H9 (cell line): ENCODE data around the gene NIN. TPM values are rescaled to one million over a fixed set of nuclear protein-coding genes. Genes with fewer than 3 reads are reported as not detected.

Experiments used
- DNase-seq: peaks from one replicate; pipeline ENCODE4 v3.0.0-alpha.2; 2017
- H2AFZ ChIP-seq: one replicate; pipeline ENCODE4 v1.6.1; 2013; ENCODE audit warnings: mild to moderate bottlenecking, low read length, control low read depth, moderate library complexity
- H2AK5ac ChIP-seq: 2 replicates; pipeline ENCODE4 v1.6.1; 2013; ENCODE audit warnings: low read length, control low read depth, mixed read lengths; ENCODE audit not compliant: insufficient read length
- H2BK120ac ChIP-seq: one replicate; pipeline ENCODE4 v1.6.1; 2013; ENCODE audit warnings: low read depth, mild to moderate bottlenecking, low read length, control low read depth, inconsistent platforms; ENCODE audit not compliant: poor library complexity, severe bottlenecking
- H2BK12ac ChIP-seq: 2 replicates; pipeline ENCODE4 v1.6.1; 2013; ENCODE audit warnings: low read length, control low read depth, mixed read lengths, low read depth; ENCODE audit not compliant: insufficient read length
- H2BK15ac ChIP-seq: 2 replicates; pipeline ENCODE4 v1.6.1; 2013; ENCODE audit warnings: low read depth, low read length, control low read depth
- H2BK20ac ChIP-seq: one replicate; pipeline ENCODE4 v1.6.1; 2013; ENCODE audit warnings: low read depth, mild to moderate bottlenecking, low read length, control low read depth, inconsistent platforms; ENCODE audit not compliant: poor library complexity, severe bottlenecking
- H2BK5ac ChIP-seq: 2 replicates; pipeline ENCODE4 v1.6.1; 2013; ENCODE audit warnings: low read length, control low read depth, mixed read lengths; ENCODE audit not compliant: insufficient read length
- H3K14ac ChIP-seq: 2 replicates; pipeline ENCODE4 v1.6.1; 2013; ENCODE audit warnings: low read length, control low read depth; ENCODE audit not compliant: insufficient read depth
- H3K18ac ChIP-seq: 2 replicates; pipeline ENCODE4 v1.6.1; 2013; ENCODE audit warnings: low read depth, mild to moderate bottlenecking, mixed read lengths, low read length, control low read depth; ENCODE audit not compliant: insufficient read length
- H3K23ac ChIP-seq: 2 replicates; pipeline ENCODE4 v1.6.1; 2013; ENCODE audit warnings: low read length, control low read depth, mixed read lengths, low read depth; ENCODE audit not compliant: insufficient read length
- H3K23me2 ChIP-seq: 2 replicates; pipeline ENCODE4 v1.6.1; 2013; ENCODE audit warnings: low read depth, mild to moderate bottlenecking, mixed read lengths, low read length, control low read depth; ENCODE audit not compliant: insufficient read length, poor library complexity, severe bottlenecking
- H3K27ac ChIP-seq: 2 replicates; pipeline ENCODE4 v1.5.1; 2013; ENCODE audit warnings: low read length, control low read depth, mixed read lengths, low read depth; ENCODE audit not compliant: insufficient read length
- H3K27me3 ChIP-seq: 2 replicates; pipeline ENCODE4 v1.6.1; 2013; ENCODE audit warnings: low read length, control low read depth, inconsistent platforms; ENCODE audit not compliant: insufficient read depth
- H3K4ac ChIP-seq: 2 replicates; pipeline ENCODE4 v1.6.1; 2013; ENCODE audit warnings: low read depth, mild to moderate bottlenecking, control low read depth, inconsistent platforms, low read length, moderate library complexity
- H3K4me1 ChIP-seq: 2 replicates; pipeline ENCODE4 v1.6.1; 2013; ENCODE audit warnings: low read length, control low read depth, inconsistent platforms; ENCODE audit not compliant: insufficient read depth
- H3K4me2 ChIP-seq: 2 replicates; pipeline ENCODE4 v1.6.1; 2013; ENCODE audit warnings: low read length, control low read depth, mixed read lengths; ENCODE audit not compliant: insufficient read length, insufficient read depth
- H3K56ac ChIP-seq: 2 replicates; pipeline ENCODE4 v1.6.1; 2013; ENCODE audit warnings: low read depth, mild to moderate bottlenecking, mixed read lengths, low read length, control low read depth; ENCODE audit not compliant: insufficient read length
- H3K79me1 ChIP-seq: 2 replicates; pipeline ENCODE4 v1.6.1; 2013; ENCODE audit warnings: low read depth, mild to moderate bottlenecking, moderate library complexity, low read length, control low read depth, inconsistent platforms; ENCODE audit not compliant: insufficient read depth, poor library complexity, severe bottlenecking
- H3K79me2 ChIP-seq: 2 replicates; pipeline ENCODE4 v1.6.1; 2013; ENCODE audit warnings: low read length, control low read depth, inconsistent platforms; ENCODE audit not compliant: insufficient read depth
- H3K9ac ChIP-seq: 2 replicates; pipeline ENCODE4 v1.6.1; 2013; ENCODE audit warnings: low read length, control low read depth, mixed read lengths; ENCODE audit not compliant: insufficient read length; ENCODE audit errors: extremely low read depth
- H3K9me3 ChIP-seq: one replicate; pipeline ENCODE4 v1.6.1; 2013; ENCODE audit warnings: low read depth, low read length, inconsistent platforms; ENCODE audit not compliant: control insufficient read depth
- H3T11ph ChIP-seq: one replicate; pipeline ENCODE4 v1.6.1; 2013; ENCODE audit warnings: mild to moderate bottlenecking, low read length, control low read depth, inconsistent platforms
- H4K20me1 ChIP-seq: one replicate; pipeline ENCODE4 v1.6.1; 2013; ENCODE audit not compliant: control insufficient read depth, insufficient read length, insufficient read depth
- H4K5ac ChIP-seq: 2 replicates; pipeline ENCODE4 v1.6.1; 2013; ENCODE audit warnings: low read depth, mild to moderate bottlenecking, mixed read lengths, low read length, control low read depth; ENCODE audit not compliant: insufficient read length
- H4K8ac ChIP-seq: replicated peaks from 2 replicates; pipeline ENCODE4 v1.6.1; 2013; ENCODE audit warnings: low read length, control low read depth, mixed read lengths, low read depth; ENCODE audit not compliant: insufficient read length
- H4K91ac ChIP-seq: 2 replicates; pipeline ENCODE4 v1.6.1; 2013; ENCODE audit warnings: low read depth, mild to moderate bottlenecking, moderate library complexity, mixed read lengths, low read length, control low read depth; ENCODE audit not compliant: insufficient read length
- H3K27ac Mint-ChIP-seq, 3 experiments: 2 replicates in 2 of 3; 3 replicates in 1 of 3; pipeline ENCODE4 v1.8.0; 2020 to 2021; ENCODE audit warnings: mixed read lengths in 3 of 3, mild to moderate bottlenecking in 1 of 3, moderate library complexity in 1 of 3
- H3K27me3 Mint-ChIP-seq: 2 replicates; pipeline ENCODE4 v1.8.0; 2021; ENCODE audit warnings: low read depth, mild to moderate bottlenecking, moderate library complexity, mixed read lengths
- H3K36me3 Mint-ChIP-seq, 3 experiments: 2 replicates in 2 of 3; 3 replicates in 1 of 3; pipeline ENCODE4 v1.8.0; 2020 to 2021; ENCODE audit warnings: low read depth in 3 of 3, mixed read lengths in 3 of 3; ENCODE audit not compliant: insufficient read depth in 1 of 3
- H3K4me1 Mint-ChIP-seq, 2 experiments: 2 replicates each; pipeline ENCODE4 v1.8.0; 2020; ENCODE audit warnings: mixed read lengths in 2 of 2
- H3K4me3 Mint-ChIP-seq, 2 experiments: 2 replicates in 1 of 2; 3 replicates in 1 of 2; pipeline ENCODE4 v1.8.0; 2020 to 2021; ENCODE audit warnings: mild to moderate bottlenecking in 2 of 2, mixed read lengths in 2 of 2, moderate library complexity in 1 of 2
- H3K9me3 Mint-ChIP-seq, 2 experiments: 2 replicates in 1 of 2; 3 replicates in 1 of 2; pipeline ENCODE4 v1.8.0; 2020; ENCODE audit warnings: mild to moderate bottlenecking in 2 of 2, mixed read lengths in 2 of 2, moderate library complexity in 1 of 2
- WGBS: extraction: QIAGEN DNeasy Blood & Tissue Kit; methylation state at CpG from one replicate; pipeline ENCODE4 v1.1.7; 2013; ENCODE audit warnings: missing lambda C conversion rate, low lambda C conversion rate, mixed read lengths; ENCODE audit not compliant: insufficient read length; ENCODE audit errors: extremely low coverage; 5-methylcytosine and 5-hydroxymethylcytosine counted together
- total RNA-seq: library from RNA; stranded (reverse); gene quantifications from 2 replicates; pipeline ENCODE4 v1.2.1, GENCODE V29; 2021
- TF ChIP-seq, protein P1 (sequence below): fragments of 200-600 bp; sonication (generic); conservative IDR thresholded peaks from 3 replicates; pipeline ENCODE4 v1.8.0; 2021; ENCODE audit warnings: antibody characterized with exemption, mild to moderate bottlenecking

The NIN gene
- total RNA-seq, 1 experiment from 2014 or later = 18.4 TPM

GRCh38 chr14:50758945-50759344 is 72.0 kb downstream of the NIN start:
- no peaks in the 10 kb centered on the region for H3K79me1 ChIP-seq
- no peak overlapping the region for H2AK5ac ChIP-seq
- H3K9me3 Mint-ChIP-seq = no peaks in the 10 kb centered on the region
- no peak overlapping the region for H4K8ac ChIP-seq
- H2BK12ac ChIP-seq = no peak overlapping the region
- no peak overlapping the region for H3K18ac ChIP-seq
- peaks cover 14 to 31% (median 25%) of the 10 kb centered on the region in 3 experiments; a peak in 6 of 7 replicates for H3K36me3 Mint-ChIP-seq
- no peak overlapping the region for H3K56ac ChIP-seq
- no peak overlapping the region for H3T11ph ChIP-seq
- H2AFZ ChIP-seq = no peak overlapping the region
- no peaks in the 10 kb centered on the region; the same call in 1 of the 2 replicates for H3K27me3 Mint-ChIP-seq
- H3K9ac ChIP-seq = no peak overlapping the region
- TF ChIP-seq, protein P1, sequence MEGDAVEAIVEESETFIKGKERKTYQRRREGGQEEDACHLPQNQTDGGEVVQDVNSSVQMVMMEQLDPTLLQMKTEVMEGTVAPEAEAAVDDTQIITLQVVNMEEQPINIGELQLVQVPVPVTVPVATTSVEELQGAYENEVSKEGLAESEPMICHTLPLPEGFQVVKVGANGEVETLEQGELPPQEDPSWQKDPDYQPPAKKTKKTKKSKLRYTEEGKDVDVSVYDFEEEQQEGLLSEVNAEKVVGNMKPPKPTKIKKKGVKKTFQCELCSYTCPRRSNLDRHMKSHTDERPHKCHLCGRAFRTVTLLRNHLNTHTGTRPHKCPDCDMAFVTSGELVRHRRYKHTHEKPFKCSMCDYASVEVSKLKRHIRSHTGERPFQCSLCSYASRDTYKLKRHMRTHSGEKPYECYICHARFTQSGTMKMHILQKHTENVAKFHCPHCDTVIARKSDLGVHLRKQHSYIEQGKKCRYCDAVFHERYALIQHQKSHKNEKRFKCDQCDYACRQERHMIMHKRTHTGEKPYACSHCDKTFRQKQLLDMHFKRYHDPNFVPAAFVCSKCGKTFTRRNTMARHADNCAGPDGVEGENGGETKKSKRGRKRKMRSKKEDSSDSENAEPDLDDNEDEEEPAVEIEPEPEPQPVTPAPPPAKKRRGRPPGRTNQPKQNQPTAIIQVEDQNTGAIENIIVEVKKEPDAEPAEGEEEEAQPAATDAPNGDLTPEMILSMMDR = no peak
- H3K14ac ChIP-seq = no peak overlapping the region
- no peak overlapping the region for H2BK15ac ChIP-seq
- no peak overlapping the region for H3K4ac ChIP-seq
- H3K27ac ChIP-seq = no peak overlapping the region
- H3K27ac Mint-ChIP-seq = no peak overlapping the region
- no CpG with 5 or more reads among the region's 5 CpGs for WGBS
- H4K5ac ChIP-seq = no peak overlapping the region
- no peaks in the 10 kb centered on the region for H3K4me1 Mint-ChIP-seq
- no peak overlapping the region for H3K4me2 ChIP-seq
- no peaks in the 10 kb centered on the region for H3K79me2 ChIP-seq
- no peak overlapping the region for H3K4me3 Mint-ChIP-seq
- H3K27me3 ChIP-seq = no peaks in the 10 kb centered on the region
- no peak overlapping the region for H2BK5ac ChIP-seq
- no peaks in the 10 kb centered on the region for H3K4me1 ChIP-seq
- H2BK20ac ChIP-seq = no peak overlapping the region
- no peak overlapping the region for H3K23ac ChIP-seq
- H3K23me2 ChIP-seq = no peaks in the 10 kb centered on the region
- H4K91ac ChIP-seq = no peak overlapping the region
- H2BK120ac ChIP-seq = no peak overlapping the region
- H4K20me1 ChIP-seq = no peaks in the 10 kb centered on the region
- no peaks in the 10 kb centered on the region for H3K9me3 ChIP-seq
- DNase-seq = no peak
